T-helper 1 cell treated with Interleukin-12 subunit alpha and Interleukin-12 subunit beta and Interleukin-4 antibody, amounts not matched to agents 30 μg/mL and 1 μg/mL, for 36 hours (primary cell): ENCODE measurements around the gene MAPT.
"Not testable (repeated sequence)": the region's sequence is repeated elsewhere in the genome, so short reads cannot be mapped to it uniquely, and the experiment has no call there.

Source experiments
- H3K27ac Mint-ChIP-seq: one replicate; pipeline ENCODE4 v1.8.0; 2021; ENCODE audit warnings: mild to moderate bottlenecking, mixed read lengths
- H3K27me3 Mint-ChIP-seq: one replicate; pipeline ENCODE4 v1.8.0; 2021; ENCODE audit warnings: low read depth, mixed read lengths
- H3K36me3 Mint-ChIP-seq: one replicate; pipeline ENCODE4 v1.8.0; 2021; ENCODE audit warnings: low read depth, mixed read lengths
- H3K4me1 Mint-ChIP-seq: one replicate; pipeline ENCODE4 v1.8.0; 2021; ENCODE audit warnings: low read depth, mixed read lengths
- H3K4me3 Mint-ChIP-seq: one replicate; pipeline ENCODE4 v1.8.0; 2021; ENCODE audit warnings: mild to moderate bottlenecking, moderate library complexity, mixed read lengths
- H3K9me3 Mint-ChIP-seq: one replicate; pipeline ENCODE4 v1.8.0; 2021; ENCODE audit warnings: mixed read lengths

The MAPT gene

GRCh38 chr17:45955326-45955725 is 61.0 kb downstream of the MAPT start:
- Mint-ChIP-seq H3K27ac (no peak overlapping the region), H3K27me3 (peaks cover 18% of the 10 kb centered on the region), H3K9me3 (no peaks in the 10 kb centered on the region), H3K4me3 (no peak overlapping the region), H3K36me3 (no peaks in the 10 kb centered on the region), H3K4me1 (no peaks in the 10 kb centered on the region)

GRCh38 chr17:45956090-45956489 is 61.7 kb downstream of the MAPT start:
- peaks cover 13% of the 10 kb centered on the region for H3K27me3 Mint-ChIP-seq
- no peaks in the 10 kb centered on the region for H3K4me1 Mint-ChIP-seq
- no peaks in the 10 kb centered on the region for H3K36me3 Mint-ChIP-seq
- no peak overlapping the region for H3K27ac Mint-ChIP-seq
- H3K4me3 Mint-ChIP-seq = no peak overlapping the region
- no peaks in the 10 kb centered on the region for H3K9me3 Mint-ChIP-seq

GRCh38 chr17:45956746-45957145 is 62.4 kb downstream of the MAPT start:
- H3K27me3 Mint-ChIP-seq, H3K4me3 Mint-ChIP-seq, H3K9me3 Mint-ChIP-seq, H3K27ac Mint-ChIP-seq, H3K36me3 Mint-ChIP-seq, H3K4me1 Mint-ChIP-seq: not testable (repeated sequence)

GRCh38 chr17:45958307-45958706 is 64.0 kb downstream of the MAPT start:
- Mint-ChIP-seq H3K4me3 (no peak overlapping the region), H3K4me1 (no peaks in the 10 kb centered on the region), H3K9me3 (no peaks in the 10 kb centered on the region), H3K27ac (no peak overlapping the region), H3K36me3 (no peaks in the 10 kb centered on the region), H3K27me3 (peaks cover 3% of the 10 kb centered on the region)

GRCh38 chr17:45958994-45959665 is 64.8 kb downstream of the MAPT start:
- Mint-ChIP-seq H3K27ac (no peak overlapping the region), H3K4me1 (no peaks in the 10 kb centered on the region), H3K9me3 (no peaks in the 10 kb centered on the region), H3K36me3 (no peaks in the 10 kb centered on the region), H3K27me3 (no peaks in the 10 kb centered on the region), H3K4me3 (no peak overlapping the region)

GRCh38 chr17:45960311-45960710 is 66.0 kb downstream of the MAPT start:
- Mint-ChIP-seq H3K27me3 (no peaks in the 10 kb centered on the region), H3K9me3 (no peaks in the 10 kb centered on the region), H3K4me1 (no peaks in the 10 kb centered on the region), H3K27ac (no peak overlapping the region), H3K4me3 (no peak overlapping the region), H3K36me3 (no peaks in the 10 kb centered on the region)

- no peak overlapping the region for H3K27ac Mint-ChIP-seq
- no peaks in the 10 kb centered on the region for H3K9me3 Mint-ChIP-seq
- H3K4me3 Mint-ChIP-seq = no peak overlapping the region
- no peaks in the 10 kb centered on the region for H3K27me3 Mint-ChIP-seq
- no peaks in the 10 kb centered on the region for H3K4me1 Mint-ChIP-seq
- no peaks in the 10 kb centered on the region for H3K36me3 Mint-ChIP-seq
These were observed 66.9 kb downstream of the MAPT start for GRCh38 chr17:45961206-45961605.

- no peaks in the 10 kb centered on the region for H3K9me3 Mint-ChIP-seq
- H3K27ac Mint-ChIP-seq = no peak overlapping the region
- no peak overlapping the region for H3K4me3 Mint-ChIP-seq
- H3K36me3 Mint-ChIP-seq = no peaks in the 10 kb centered on the region
- peaks cover 7% of the 10 kb centered on the region for H3K27me3 Mint-ChIP-seq
- no peaks in the 10 kb centered on the region for H3K4me1 Mint-ChIP-seq
These were observed 68.0 kb downstream of the MAPT start for GRCh38 chr17:45962221-45962972.

GRCh38 chr17:45963283-45963682 is 68.9 kb downstream of the MAPT start:
- Mint-ChIP-seq H3K9me3 (no peaks in the 10 kb centered on the region), H3K4me3 (no peak overlapping the region), H3K36me3 (no peaks in the 10 kb centered on the region), H3K4me1 (no peaks in the 10 kb centered on the region), H3K27ac (no peak overlapping the region), H3K27me3 (peaks cover 14% of the 10 kb centered on the region)

GRCh38 chr17:45963889-45964288 is 69.5 kb downstream of the MAPT start:
- H3K9me3 Mint-ChIP-seq = no peaks in the 10 kb centered on the region
- H3K36me3 Mint-ChIP-seq = no peaks in the 10 kb centered on the region
- no peak overlapping the region for H3K27ac Mint-ChIP-seq
- peaks cover 14% of the 10 kb centered on the region for H3K27me3 Mint-ChIP-seq
- H3K4me3 Mint-ChIP-seq = no peak overlapping the region
- no peaks in the 10 kb centered on the region for H3K4me1 Mint-ChIP-seq

- H3K4me1 Mint-ChIP-seq = no peaks in the 10 kb centered on the region
- peaks cover 15% of the 10 kb centered on the region for H3K27me3 Mint-ChIP-seq
- H3K9me3 Mint-ChIP-seq = no peaks in the 10 kb centered on the region
- no peaks in the 10 kb centered on the region for H3K36me3 Mint-ChIP-seq
- no peak overlapping the region for H3K4me3 Mint-ChIP-seq
- no peak overlapping the region for H3K27ac Mint-ChIP-seq
These were observed 70.3 kb downstream of the MAPT start for GRCh38 chr17:45964634-45965033.

GRCh38 chr17:45965812-45966211 is 71.5 kb downstream of the MAPT start:
- no peak overlapping the region for H3K4me3 Mint-ChIP-seq
- H3K27me3 Mint-ChIP-seq = peaks cover 18% of the 10 kb centered on the region
- H3K27ac Mint-ChIP-seq = no peak overlapping the region
- H3K9me3 Mint-ChIP-seq = no peaks in the 10 kb centered on the region
- no peaks in the 10 kb centered on the region for H3K4me1 Mint-ChIP-seq
- no peaks in the 10 kb centered on the region for H3K36me3 Mint-ChIP-seq

- H3K4me3 Mint-ChIP-seq = no peak overlapping the region
- no peaks in the 10 kb centered on the region for H3K9me3 Mint-ChIP-seq
- H3K27ac Mint-ChIP-seq = no peak overlapping the region
- H3K36me3 Mint-ChIP-seq = no peaks in the 10 kb centered on the region
- H3K4me1 Mint-ChIP-seq = no peaks in the 10 kb centered on the region
- peaks cover 18% of the 10 kb centered on the region for H3K27me3 Mint-ChIP-seq
These were observed 72.4 kb downstream of the MAPT start for GRCh38 chr17:45966606-45967280.

- H3K4me1 Mint-ChIP-seq = no peaks in the 10 kb centered on the region
- H3K36me3 Mint-ChIP-seq = no peaks in the 10 kb centered on the region
- H3K27me3 Mint-ChIP-seq = peaks cover 18% of the 10 kb centered on the region
- no peaks in the 10 kb centered on the region for H3K9me3 Mint-ChIP-seq
- no peak overlapping the region for H3K27ac Mint-ChIP-seq
- H3K4me3 Mint-ChIP-seq = no peak overlapping the region
These were observed 73.0 kb downstream of the MAPT start for GRCh38 chr17:45967378-45967777.

- H3K27ac Mint-ChIP-seq = no peak overlapping the region
- H3K27me3 Mint-ChIP-seq = peaks cover 18% of the 10 kb centered on the region
- no peak overlapping the region for H3K4me3 Mint-ChIP-seq
- H3K4me1 Mint-ChIP-seq = no peaks in the 10 kb centered on the region
- no peaks in the 10 kb centered on the region for H3K36me3 Mint-ChIP-seq
- H3K9me3 Mint-ChIP-seq = no peaks in the 10 kb centered on the region
These were observed 74.4 kb downstream of the MAPT start for GRCh38 chr17:45968732-45969131.
